ENCODE data around the gene TP53BP1.

DNA sequence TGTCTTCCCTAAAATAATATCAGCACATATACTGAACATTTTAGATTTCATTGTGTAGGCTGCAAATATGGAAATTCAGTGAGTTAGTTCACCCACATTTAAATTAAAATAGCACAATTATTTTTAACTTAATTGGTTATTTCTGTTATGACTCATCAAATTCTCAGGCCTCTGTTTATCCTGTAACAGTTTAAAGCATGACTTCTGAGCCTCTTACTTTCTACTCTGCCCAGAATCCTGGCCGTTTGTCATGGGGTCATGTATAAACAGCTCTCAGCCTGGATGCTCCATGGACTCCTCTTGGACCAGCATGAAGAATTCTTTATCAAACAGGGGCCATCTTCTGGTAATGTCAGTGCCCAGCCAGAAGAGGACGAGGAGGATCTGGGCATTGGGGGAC, 109.9 kb downstream of the TP53BP1 start:
- TF ChIP-seq TOX (CRISPR knock-in tag; IDR thresholded peaks at IDR 0.05; ENCODE audit: borderline replicate concordance) (no peak), OSR1 (CRISPR knock-in tag; IDR thresholded peaks at IDR 0.05) (no peak)
